Measurements from ENCODE around the gene C16orf90.
A peak's percentile ranks its signal among the peaks of the same experiment; 100 is the strongest.

The C16orf90 gene

DNA sequence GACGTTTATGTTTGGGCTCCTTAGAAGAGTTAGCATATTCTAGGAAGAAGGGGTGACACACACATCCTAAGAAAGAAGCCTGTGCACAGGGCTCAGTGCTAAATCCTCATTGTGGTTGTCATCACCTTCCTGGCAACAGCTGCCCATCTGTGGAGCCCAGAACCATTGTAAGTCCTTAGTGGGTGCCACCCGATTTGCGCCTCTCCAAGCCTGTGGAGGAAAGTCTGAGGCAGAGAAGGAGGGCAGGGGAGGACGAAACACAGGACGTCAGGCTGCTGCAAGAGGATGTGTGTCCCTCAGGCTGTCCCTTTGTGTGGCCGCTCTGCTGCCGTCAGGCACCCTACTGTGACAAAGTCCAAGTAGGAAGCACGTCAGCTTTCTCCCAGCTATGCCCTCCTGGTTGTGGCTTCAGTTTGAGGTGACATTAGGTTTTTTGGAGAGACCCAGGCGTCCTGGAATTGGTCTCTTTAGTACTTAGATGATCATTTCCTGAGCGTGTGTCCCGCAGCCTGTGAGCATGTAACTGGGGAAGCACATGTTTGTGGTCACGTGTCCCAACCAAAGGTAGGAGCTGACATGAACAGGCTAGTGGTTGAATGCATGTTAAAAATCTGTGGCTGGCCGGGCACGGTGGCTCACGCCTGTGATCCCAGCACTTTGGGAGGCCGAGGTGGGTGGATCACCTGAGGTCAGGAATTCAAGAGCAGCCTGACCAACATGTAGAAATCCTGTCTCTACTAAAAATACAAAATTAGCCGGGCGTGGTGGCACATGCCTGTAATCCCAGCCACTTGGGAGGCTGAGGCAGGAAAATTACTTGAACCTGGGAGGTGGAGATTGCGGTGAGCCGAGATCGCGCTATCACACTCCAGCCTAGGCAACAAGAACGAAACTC lies 16.2 kb upstream of the C16orf90 start:
- Mint-ChIP-seq H3K4me3 (no peak overlapping the region), H3K27me3 (ENCODE audit: low read depth) (no peaks in the 10 kb centered on the region), H3K27ac (no peak overlapping the region), H3K9me3 (no peaks in the 10 kb centered on the region), H3K36me3 (ENCODE audit: low read depth) (peaks cover 73% of the 10 kb centered on the region), H3K4me1 (peaks cover 2% of the 10 kb centered on the region)
- TF ChIP-seq, protein P1, sequence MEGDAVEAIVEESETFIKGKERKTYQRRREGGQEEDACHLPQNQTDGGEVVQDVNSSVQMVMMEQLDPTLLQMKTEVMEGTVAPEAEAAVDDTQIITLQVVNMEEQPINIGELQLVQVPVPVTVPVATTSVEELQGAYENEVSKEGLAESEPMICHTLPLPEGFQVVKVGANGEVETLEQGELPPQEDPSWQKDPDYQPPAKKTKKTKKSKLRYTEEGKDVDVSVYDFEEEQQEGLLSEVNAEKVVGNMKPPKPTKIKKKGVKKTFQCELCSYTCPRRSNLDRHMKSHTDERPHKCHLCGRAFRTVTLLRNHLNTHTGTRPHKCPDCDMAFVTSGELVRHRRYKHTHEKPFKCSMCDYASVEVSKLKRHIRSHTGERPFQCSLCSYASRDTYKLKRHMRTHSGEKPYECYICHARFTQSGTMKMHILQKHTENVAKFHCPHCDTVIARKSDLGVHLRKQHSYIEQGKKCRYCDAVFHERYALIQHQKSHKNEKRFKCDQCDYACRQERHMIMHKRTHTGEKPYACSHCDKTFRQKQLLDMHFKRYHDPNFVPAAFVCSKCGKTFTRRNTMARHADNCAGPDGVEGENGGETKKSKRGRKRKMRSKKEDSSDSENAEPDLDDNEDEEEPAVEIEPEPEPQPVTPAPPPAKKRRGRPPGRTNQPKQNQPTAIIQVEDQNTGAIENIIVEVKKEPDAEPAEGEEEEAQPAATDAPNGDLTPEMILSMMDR (IDR thresholded peaks at IDR 0.05; ENCODE audit: unreplicated experiment in 3 of 3), result no peak

DNA sequence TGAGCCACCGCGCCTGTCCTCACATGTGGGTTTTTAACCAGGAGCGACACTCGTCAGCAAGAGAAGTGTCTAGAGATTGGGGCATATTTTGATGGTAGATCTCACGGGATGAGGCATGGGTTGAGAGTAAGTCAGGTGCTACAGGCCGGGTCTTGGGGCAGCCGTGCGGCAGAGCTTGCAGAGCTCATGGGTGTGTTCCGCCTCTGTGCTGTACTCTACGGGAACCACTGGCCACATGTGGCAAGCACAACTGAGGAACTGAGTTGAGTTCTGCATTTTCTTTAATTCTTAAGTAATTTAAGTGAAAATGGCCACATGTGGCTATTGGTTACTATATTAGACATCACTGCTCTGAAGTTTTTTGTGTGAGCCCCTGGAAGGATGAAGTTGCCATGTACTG lies 15.1 kb upstream of the C16orf90 start:
- Mint-ChIP-seq H3K27ac (no peak overlapping the region), H3K9me3 (no peaks in the 10 kb centered on the region), H3K36me3 (ENCODE audit: low read depth) (peaks cover 73% of the 10 kb centered on the region), H3K4me3 (no peak overlapping the region), H3K4me1 (no peaks in the 10 kb centered on the region), H3K27me3 (ENCODE audit: low read depth) (no peaks in the 10 kb centered on the region)
- TF ChIP-seq, protein P1 (IDR thresholded peaks at IDR 0.05; ENCODE audit: unreplicated experiment in 3 of 3), result no peak

DNA sequence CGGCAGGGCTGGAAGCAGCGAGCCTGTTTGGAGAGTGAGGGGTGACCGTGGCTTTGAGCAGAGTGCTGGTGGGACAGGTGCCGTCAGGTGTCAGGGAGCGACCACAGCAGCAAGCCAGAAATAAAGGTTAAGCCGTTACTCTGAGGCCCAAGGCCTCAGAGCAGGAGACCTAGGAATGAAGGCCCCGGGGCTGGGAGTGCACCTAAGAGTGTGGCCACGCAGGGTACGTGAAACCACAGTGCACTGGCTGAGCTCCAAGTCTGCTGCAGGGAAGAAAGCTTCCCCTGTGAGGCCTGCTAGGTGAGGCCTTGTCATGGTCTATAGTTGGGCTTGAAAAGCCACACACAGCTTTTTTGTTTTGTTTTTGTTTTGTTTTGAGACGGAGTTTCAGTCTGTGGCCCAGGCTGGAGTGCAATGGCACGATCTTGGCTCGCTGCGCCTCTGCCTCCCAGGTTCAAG lies 14.2 kb upstream of the C16orf90 start:
- Mint-ChIP-seq H3K4me3 (no peak overlapping the region), H3K27ac (no peak overlapping the region), H3K36me3 (ENCODE audit: low read depth) (peaks cover 71% of the 10 kb centered on the region), H3K27me3 (ENCODE audit: low read depth) (no peaks in the 10 kb centered on the region), H3K9me3 (no peaks in the 10 kb centered on the region), H3K4me1 (no peaks in the 10 kb centered on the region)
- TF ChIP-seq, protein P1 (IDR thresholded peaks at IDR 0.05; ENCODE audit: unreplicated experiment in 3 of 3), result no peak

DNA sequence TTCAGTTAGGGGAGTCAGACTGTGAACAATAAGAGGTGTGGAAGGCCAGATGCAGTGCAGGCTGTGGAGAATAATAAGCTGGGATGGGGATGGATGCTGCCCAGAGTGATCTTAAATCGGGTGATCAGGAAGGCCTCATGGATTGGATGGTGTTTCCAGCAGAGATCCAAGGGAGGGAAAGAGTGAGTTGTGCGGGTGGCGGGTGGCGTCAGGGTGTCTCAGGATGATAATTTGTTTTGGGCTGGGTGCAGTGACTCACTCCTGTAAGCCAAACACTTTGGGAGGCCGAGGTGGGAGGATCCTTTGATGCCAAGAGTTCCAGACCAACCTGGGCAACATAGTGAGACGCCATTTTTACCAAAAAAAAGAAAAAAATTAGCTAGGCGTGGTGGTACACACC lies 13.4 kb upstream of the C16orf90 start:
- Mint-ChIP-seq H3K36me3 (ENCODE audit: low read depth) (peaks cover 67% of the 10 kb centered on the region), H3K27me3 (ENCODE audit: low read depth) (no peaks in the 10 kb centered on the region), H3K27ac (no peak overlapping the region), H3K4me3 (no peak overlapping the region), H3K4me1 (no peaks in the 10 kb centered on the region), H3K9me3 (no peaks in the 10 kb centered on the region)
- TF ChIP-seq, protein P1 (IDR thresholded peaks at IDR 0.05; ENCODE audit: unreplicated experiment in 3 of 3), result no peak

DNA sequence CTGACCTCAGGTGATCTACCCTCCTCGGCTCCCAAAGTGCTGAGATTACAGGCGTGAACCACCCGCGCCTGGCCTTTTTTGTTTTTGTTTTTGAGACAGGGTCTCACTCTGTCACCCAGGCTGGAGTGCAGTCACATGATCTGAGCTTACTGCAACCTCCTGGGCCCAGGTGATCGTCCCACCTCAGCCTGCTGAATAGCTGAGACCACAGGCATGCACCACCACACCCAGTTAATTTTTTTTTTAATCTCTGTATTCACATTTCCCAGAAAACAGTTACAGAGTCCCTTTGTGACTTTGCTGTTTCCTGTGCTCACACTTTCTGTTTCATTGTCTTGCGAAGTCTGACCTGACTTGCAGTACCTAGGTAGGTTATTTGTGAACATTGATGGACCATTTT lies 8.2 kb upstream of the C16orf90 start:
- peak overlapping the region; percentile 51 to 75 (median 60) for H3K4me3 Mint-ChIP-seq
- H3K36me3 Mint-ChIP-seq (ENCODE audit: low read depth), result peaks cover 31% of the 10 kb centered on the region
- peaks cover 22% of the 10 kb centered on the region for H3K4me1 Mint-ChIP-seq
- H3K9me3 Mint-ChIP-seq, result no peaks in the 10 kb centered on the region
- no peaks in the 10 kb centered on the region for H3K27me3 Mint-ChIP-seq (ENCODE audit: low read depth)
- TF ChIP-seq, protein P1 (IDR thresholded peaks at IDR 0.05; ENCODE audit: unreplicated experiment in 3 of 3), result no peak
- H3K27ac Mint-ChIP-seq, result peak overlapping the region in 1 of 3 experiments; percentile 41
